Endothelial cell of umbilical vein (primary cell): ENCODE results near the gene SELENBP1.
A peak's percentile ranks its signal among the peaks of the same experiment; 100 is the strongest.

Experiments used
- EZH2 ChIP-seq: IDR thresholded peaks from 2 replicates; pipeline ENCODE4 v1.6.1; 2012; ENCODE audit warnings: borderline replicate concordance, low read depth, mild to moderate bottlenecking, moderate library complexity, low read length, inconsistent platforms; ENCODE audit not compliant: severe bottlenecking
- POLR2A ChIP-seq: IDR thresholded peaks from 2 replicates; pipeline ENCODE4 v1.6.1; 2012; ENCODE audit warnings: low read depth, mild to moderate bottlenecking, control low read depth, low read length
- POLR2AphosphoS5 ChIP-seq: IDR thresholded peaks from 2 replicates; pipeline ENCODE4 v1.6.1; 2012; ENCODE audit warnings: low read depth, mild to moderate bottlenecking, control low read depth, low read length, moderate library complexity; ENCODE audit not compliant: insufficient read depth
- TF ChIP-seq, protein P1 (sequence below), 2 donors: IDR thresholded peaks; 1 replicate in 1 of 2; 2 replicates in 1 of 2; pipeline ENCODE4 v1.5.1; 2011; ENCODE audit warnings: low read length in 2 of 2, mild to moderate bottlenecking in 2 of 2, moderate library complexity in 2 of 2, control low read depth in 1 of 2, inconsistent platforms in 1 of 2, low read depth in 1 of 2; ENCODE audit not compliant: insufficient read depth in 1 of 2; ENCODE audit errors: extremely low read depth in 1 of 2

GRCh38 chr1:151372058-151372934 is at the start of gene SELENBP1:
- TF ChIP-seq, protein P1, sequence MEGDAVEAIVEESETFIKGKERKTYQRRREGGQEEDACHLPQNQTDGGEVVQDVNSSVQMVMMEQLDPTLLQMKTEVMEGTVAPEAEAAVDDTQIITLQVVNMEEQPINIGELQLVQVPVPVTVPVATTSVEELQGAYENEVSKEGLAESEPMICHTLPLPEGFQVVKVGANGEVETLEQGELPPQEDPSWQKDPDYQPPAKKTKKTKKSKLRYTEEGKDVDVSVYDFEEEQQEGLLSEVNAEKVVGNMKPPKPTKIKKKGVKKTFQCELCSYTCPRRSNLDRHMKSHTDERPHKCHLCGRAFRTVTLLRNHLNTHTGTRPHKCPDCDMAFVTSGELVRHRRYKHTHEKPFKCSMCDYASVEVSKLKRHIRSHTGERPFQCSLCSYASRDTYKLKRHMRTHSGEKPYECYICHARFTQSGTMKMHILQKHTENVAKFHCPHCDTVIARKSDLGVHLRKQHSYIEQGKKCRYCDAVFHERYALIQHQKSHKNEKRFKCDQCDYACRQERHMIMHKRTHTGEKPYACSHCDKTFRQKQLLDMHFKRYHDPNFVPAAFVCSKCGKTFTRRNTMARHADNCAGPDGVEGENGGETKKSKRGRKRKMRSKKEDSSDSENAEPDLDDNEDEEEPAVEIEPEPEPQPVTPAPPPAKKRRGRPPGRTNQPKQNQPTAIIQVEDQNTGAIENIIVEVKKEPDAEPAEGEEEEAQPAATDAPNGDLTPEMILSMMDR (IDR thresholded peaks at IDR 0.05; ENCODE audit: extremely low read depth in 1 of 2, insufficient read depth in 1 of 2, low read depth in 1 of 2, low read length in 2 of 2): no peak
- no peak for TF ChIP-seq EZH2
- TF ChIP-seq POLR2A: peak; percentile 52
- no peak for TF ChIP-seq POLR2AphosphoS5
